ENCODE data around the gene HKDC1.
"Not testable (repeated sequence)": the region's sequence is repeated elsewhere in the genome, so short reads cannot be mapped to it uniquely, and the experiment has no call there.

HKDC1 gene

DNA sequence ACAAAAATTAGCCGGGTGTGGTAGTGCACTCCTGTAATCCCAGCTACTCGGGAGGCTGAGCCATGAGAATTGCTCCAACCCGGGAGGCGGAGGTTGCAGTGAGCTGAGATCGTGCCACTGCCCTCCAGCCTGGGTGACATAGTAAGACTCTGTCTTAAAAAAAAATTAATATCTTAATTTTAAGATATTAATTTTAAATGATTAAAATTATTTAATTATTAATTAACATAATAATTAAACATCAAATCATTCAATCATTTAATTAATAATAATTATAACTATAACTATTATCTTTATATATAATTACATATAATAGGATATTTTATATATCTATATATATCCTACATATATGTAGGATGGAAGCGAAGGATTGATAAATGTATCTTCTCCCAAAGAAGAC lies 56.4 kb downstream of the HKDC1 start:
- TF ChIP-seq, protein P1, sequence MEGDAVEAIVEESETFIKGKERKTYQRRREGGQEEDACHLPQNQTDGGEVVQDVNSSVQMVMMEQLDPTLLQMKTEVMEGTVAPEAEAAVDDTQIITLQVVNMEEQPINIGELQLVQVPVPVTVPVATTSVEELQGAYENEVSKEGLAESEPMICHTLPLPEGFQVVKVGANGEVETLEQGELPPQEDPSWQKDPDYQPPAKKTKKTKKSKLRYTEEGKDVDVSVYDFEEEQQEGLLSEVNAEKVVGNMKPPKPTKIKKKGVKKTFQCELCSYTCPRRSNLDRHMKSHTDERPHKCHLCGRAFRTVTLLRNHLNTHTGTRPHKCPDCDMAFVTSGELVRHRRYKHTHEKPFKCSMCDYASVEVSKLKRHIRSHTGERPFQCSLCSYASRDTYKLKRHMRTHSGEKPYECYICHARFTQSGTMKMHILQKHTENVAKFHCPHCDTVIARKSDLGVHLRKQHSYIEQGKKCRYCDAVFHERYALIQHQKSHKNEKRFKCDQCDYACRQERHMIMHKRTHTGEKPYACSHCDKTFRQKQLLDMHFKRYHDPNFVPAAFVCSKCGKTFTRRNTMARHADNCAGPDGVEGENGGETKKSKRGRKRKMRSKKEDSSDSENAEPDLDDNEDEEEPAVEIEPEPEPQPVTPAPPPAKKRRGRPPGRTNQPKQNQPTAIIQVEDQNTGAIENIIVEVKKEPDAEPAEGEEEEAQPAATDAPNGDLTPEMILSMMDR (IDR thresholded peaks at IDR 0.05): no peak
- no peak for TF ChIP-seq ZFX (IDR thresholded peaks at IDR 0.05; ENCODE audit: borderline replicate concordance)

DNA sequence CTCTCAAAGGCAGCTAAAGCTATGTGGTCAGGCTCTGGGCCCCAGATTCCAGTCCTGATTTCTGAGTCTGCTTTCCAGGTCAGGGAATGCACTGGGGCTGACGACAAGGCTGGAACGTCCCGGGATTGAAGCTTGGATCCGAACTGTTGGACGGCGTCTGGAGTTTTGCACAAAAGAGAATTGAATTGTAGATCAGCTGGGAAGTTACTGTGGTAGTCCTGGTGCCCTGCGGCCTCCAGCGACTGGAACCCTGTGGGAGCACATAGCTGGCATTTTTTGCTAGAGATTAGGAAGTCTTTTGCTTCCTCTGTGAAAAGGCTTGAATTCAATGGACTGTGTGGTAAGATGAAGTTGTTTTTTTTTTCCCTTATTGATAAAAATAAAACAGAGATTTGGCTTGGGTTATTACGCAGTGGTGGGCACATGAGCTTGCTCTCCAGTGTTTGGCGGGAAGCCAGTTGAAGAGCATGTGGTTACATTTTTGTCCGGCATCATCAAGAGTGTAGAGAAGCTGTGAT lies 58.4 kb downstream of the HKDC1 start, which contains the start of gene HK1:
Gene HK1 (plus strand): TSS at position 51 of the 518 bp plus-strand sequence.
- no peak within 1 kb of the TSS for H3K27ac ChIP-seq
- no peak for TF ChIP-seq ZFX (IDR thresholded peaks at IDR 0.05; ENCODE audit: borderline replicate concordance)
- TF ChIP-seq, protein P1 (IDR thresholded peaks at IDR 0.05): no peak

More for the DNA sequence above, 56.4 kb downstream of the HKDC1 start:
- no peak overlapping the region for H3K27ac ChIP-seq

DNA sequence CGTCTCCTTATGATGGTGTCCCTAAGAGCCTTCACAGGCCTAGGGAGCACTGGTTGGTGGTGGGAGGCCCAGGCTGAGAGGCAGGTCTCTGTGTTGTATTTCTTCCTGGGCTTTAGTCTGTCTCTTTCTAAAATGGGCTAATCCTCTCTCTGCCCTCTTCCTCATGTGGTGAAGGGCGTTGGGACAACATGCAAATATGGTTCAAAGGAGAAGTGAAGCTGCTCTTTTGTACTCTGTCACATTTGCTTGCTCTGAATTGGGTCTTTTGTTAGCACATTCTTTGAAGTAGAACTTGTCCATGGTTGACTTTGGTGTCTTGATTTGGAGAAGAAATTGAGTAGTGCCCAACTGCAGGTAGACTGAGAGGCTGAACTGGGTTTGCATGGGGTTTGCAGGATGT lies 59.0 kb downstream of the HKDC1 start:
- TF ChIP-seq, protein P1 (IDR thresholded peaks at IDR 0.05): no peak
- TF ChIP-seq ZFX (IDR thresholded peaks at IDR 0.05; ENCODE audit: borderline replicate concordance): no peak

DNA sequence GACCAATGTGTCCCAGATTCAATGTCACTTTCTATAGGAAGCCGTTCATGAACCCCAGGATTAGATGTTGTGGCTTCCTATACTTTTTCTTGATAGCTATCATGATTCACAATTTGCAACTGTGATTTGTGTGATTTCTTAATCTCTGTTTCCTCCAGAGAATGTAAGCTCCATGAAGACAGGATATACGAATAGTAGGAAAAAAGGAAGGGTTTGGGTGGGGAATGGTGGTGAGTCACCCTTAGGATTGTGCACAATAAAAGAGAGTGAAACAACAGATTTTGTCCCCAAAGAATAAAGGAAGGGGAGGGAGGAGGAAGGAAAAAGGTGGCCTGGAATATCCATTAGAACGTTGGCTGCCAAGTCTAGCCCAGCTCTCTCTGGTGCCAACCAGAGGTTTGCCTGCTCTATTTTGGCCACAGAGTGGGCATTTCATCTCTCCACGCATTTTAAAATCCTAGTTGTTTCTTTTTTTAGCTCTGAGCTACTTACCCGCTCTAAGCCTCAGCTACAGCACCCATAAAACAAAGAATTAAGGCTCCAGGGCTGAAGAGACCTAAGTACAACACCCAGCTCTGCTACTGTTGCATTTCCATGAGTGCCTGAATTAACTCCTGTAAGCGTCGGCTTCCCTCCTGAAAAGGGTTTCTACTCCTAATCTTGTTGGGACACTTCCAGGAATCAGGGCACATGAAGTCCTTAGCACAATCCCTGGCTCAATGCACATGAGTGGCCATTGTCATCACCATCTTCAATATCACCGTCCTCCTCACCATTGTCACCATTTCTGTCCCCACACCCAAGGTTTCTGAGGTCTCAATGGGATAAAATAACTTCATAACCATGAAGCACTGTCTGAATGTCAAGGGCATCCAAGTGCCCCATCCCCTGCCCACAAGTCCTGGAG lies 61.6 kb downstream of the HKDC1 start:
- no peak overlapping the region for H3K27ac ChIP-seq
- no peak for TF ChIP-seq ZFX (IDR thresholded peaks at IDR 0.05; ENCODE audit: borderline replicate concordance)
- TF ChIP-seq, protein P1 (IDR thresholded peaks at IDR 0.05): no peak

More for the DNA sequence above, 59.0 kb downstream of the HKDC1 start:
- no peak overlapping the region for H3K27ac ChIP-seq

DNA sequence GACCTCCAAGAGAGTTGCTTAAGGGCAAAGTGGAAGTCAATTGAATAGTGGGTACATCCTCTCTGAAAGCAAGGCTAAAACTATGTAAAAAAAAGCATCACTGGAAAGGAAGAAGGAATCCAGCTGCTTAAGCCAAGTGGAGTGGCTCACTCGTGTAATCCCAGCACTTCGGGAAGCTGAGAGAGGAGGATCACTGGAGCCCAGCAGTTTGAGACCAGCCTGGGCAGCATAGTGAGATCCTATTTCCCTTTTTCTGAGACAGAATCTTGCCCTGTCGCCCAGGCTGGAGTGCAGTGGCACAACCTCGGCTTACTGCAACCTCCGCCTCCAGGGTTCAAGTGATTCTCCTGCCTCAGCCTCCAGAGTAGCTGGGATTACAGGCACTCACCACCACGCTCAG lies 64.3 kb downstream of the HKDC1 start:
- H3K27ac ChIP-seq: not testable (repeated sequence)

DNA sequence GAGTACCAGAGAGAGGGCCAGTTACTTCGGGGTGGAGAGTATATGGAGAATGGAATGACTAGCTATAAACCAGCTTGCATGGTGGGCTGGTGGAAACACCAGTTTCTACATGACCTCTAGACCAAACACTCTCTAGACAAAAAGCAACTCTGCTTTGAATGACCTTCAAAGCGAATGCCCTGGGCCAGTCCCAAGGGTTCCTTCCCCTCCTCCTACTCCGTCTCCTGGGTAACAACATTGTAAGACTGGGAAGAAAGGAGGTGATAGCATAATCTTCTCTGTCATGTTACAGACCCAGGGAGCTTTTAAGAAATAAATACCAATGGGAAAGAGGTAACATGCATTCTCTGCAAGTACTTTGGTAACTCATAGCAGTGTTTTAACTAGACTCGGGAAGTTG lies 65.6 kb downstream of the HKDC1 start:
- TF ChIP-seq ZFX (IDR thresholded peaks at IDR 0.05; ENCODE audit: borderline replicate concordance): no peak
- TF ChIP-seq, protein P1 (IDR thresholded peaks at IDR 0.05): no peak
- H3K27ac ChIP-seq: no peak overlapping the region

DNA sequence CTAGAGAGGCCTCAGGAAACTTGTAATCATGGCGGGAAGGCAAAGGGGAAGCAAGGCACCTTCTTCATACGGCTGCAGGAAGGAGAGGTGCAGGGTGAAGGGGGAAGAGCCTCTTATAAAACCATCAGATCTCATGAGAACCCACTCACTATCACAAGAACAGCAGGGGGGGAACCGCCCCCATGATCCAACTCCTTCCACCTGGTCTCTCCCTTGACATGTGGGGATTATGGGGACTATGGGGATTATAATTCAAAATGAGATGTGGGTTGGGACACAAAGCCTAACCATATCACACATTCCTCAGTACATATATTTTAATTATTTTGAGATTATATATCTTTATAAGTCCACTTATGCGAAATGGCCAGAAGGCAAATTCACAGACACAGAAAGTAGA lies 67.0 kb downstream of the HKDC1 start:
- TF ChIP-seq ZFX (IDR thresholded peaks at IDR 0.05; ENCODE audit: borderline replicate concordance): no peak
- TF ChIP-seq, protein P1 (IDR thresholded peaks at IDR 0.05): no peak
- H3K27ac ChIP-seq: no peak overlapping the region
